ENCODE results near the gene OCA2.

DNA sequence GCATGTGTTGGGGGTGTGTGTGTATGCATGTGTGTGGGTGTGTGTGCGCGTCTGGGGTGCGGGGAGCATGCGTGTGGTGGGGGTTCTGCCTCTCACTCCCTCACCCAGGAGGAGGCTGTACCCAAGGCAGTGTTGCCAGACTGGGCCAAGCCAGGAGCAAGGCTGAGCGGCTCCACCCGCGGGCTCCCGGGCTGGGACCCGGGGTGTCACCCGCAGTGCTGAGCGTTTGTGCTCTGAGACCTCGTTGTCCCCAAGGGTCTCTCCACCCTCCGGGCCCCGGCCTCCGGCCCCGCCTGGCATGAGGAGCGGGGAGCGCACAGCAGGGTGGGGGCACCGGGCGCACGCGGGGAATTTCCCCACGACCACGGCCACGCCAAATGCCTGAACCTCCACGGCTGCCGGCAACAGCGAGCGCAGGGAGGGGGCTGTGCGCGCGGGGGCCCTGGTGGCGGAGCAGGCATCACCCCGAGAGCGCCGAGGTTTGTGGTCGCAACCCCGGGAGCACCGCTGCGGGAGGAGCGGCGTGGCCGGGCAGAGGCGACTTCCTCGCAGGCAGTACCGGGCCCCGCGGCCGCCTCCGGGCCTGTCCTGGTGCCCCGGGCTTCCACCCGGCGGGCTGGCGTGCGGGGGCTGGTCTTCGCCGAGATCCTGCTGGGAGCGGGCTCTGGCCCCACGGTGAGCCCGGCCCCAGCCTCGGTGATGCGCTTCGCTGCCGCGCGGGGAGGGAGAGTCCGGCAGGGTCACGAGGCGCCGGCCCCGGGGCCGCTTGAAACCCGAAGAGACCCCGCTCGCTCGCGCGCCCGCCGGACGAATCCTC, 7.4 kb upstream of the OCA2 start:
- TF ChIP-seq RAD21 (IDR thresholded peaks at IDR 0.05; ENCODE audit: low read depth) = no peak
- no peak for TF ChIP-seq YY1 (IDR thresholded peaks at IDR 0.05; ENCODE audit: low read depth)
- TF ChIP-seq FOXM1 (IDR thresholded peaks at IDR 0.05; ENCODE audit: borderline replicate concordance, low read depth) = no peak
- TF ChIP-seq, protein P1, sequence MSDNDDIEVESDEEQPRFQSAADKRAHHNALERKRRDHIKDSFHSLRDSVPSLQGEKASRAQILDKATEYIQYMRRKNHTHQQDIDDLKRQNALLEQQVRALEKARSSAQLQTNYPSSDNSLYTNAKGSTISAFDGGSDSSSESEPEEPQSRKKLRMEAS (IDR thresholded peaks at IDR 0.05) = no peak
